K562 (cell line): Measurements from ENCODE around the gene CALML3. TPM values are rescaled to one million over a fixed set of nuclear protein-coding genes. Genes with fewer than 3 reads are reported as not detected.

Experiments used
- BACH1 ChIP-seq: fragments of 200-800 bp; sonication (Bioruptor generic); IDR thresholded peaks from 2 replicates; pipeline ENCODE4 v1.6.1; 2016; ENCODE audit warnings: missing genetic modification characterization, missing compliant biosample characterization
- CBX2 ChIP-seq: fragments of 200-600 bp; sonication (generic); IDR thresholded peaks from one replicate; pipeline ENCODE4 v1.6.1; 2012; ENCODE audit warnings: mild to moderate bottlenecking, low read length, inconsistent platforms; ENCODE audit not compliant: insufficient read depth, poor library complexity, severe bottlenecking
- FOSL1 ChIP-seq: fragments of 200-800 bp; sonication (Bioruptor generic); conservative IDR thresholded peaks from 2 replicates; pipeline ENCODE4 v1.6.1; 2016; ENCODE audit warnings: missing genetic modification characterization, missing compliant biosample characterization
- GABPB1 ChIP-seq: sonication (generic); formaldehyde crosslinking; IDR thresholded peaks from 2 replicates; pipeline ENCODE4 v1.8.0; 2022; ENCODE audit warnings: mild to moderate bottlenecking, missing genetic modification reagents
- GATAD2A ChIP-seq: fragments of 450-650 bp; IDR thresholded peaks from 2 replicates; pipeline ENCODE4 v1.6.1; 2017
- HNRNPK ChIP-seq: fragments of 200-400 bp; formaldehyde crosslinking; IDR thresholded peaks from one replicate; pipeline ENCODE4 v1.6.1; 2018; ENCODE audit warnings: mild to moderate bottlenecking, low read depth, low read length; ENCODE audit not compliant: poor library complexity, severe bottlenecking
- JUNB ChIP-seq: fragments of 450-650 bp; formaldehyde crosslinking; conservative IDR thresholded peaks from 2 replicates; pipeline ENCODE4 v1.4.0; 2020; ENCODE audit warnings: mild to moderate bottlenecking
- KAT2B ChIP-seq: IDR thresholded peaks from one replicate; pipeline ENCODE4 v1.6.1; 2012; ENCODE audit warnings: low read depth, mild to moderate bottlenecking, control low read depth, inconsistent platforms, low read length, moderate library complexity
- NR4A1 ChIP-seq, 2 experiments: fragments of 250-450 bp in 1 of 2; fragments of 450-650 bp in 1 of 2; sonication (Bioruptor Pico) in 1 of 2; IDR thresholded peaks; 2 replicates each; pipeline versions ENCODE4 v1.4.0 to v1.6.1; 2016 to 2020; ENCODE audit warnings: mild to moderate bottlenecking in 2 of 2, missing compliant biosample characterization in 1 of 2, missing genetic modification characterization in 1 of 2, moderate library complexity in 1 of 2
- NRF1 ChIP-seq, 2 experiments: fragments of 450-650 bp; IDR thresholded peaks in 1 of 2; conservative IDR thresholded peaks in 1 of 2; 2 replicates each; pipeline ENCODE4 v1.6.1; 2014; ENCODE audit warnings: mild to moderate bottlenecking in 2 of 2
- PCBP1 ChIP-seq: fragments of 200-400 bp; formaldehyde crosslinking; IDR thresholded peaks from 2 replicates; pipeline ENCODE4 v1.6.1; 2018; ENCODE audit warnings: mild to moderate bottlenecking, low read depth, low read length; ENCODE audit not compliant: poor library complexity, severe bottlenecking
- PTRF ChIP-seq: fragments of 450-650 bp; IDR thresholded peaks from 2 replicates; pipeline ENCODE4 v1.6.1; 2016; ENCODE audit warnings: mild to moderate bottlenecking, missing genetic modification characterization, missing compliant biosample characterization
- SMARCB1 ChIP-seq: IDR thresholded peaks from 2 replicates; pipeline ENCODE4 v1.6.1; 2011; ENCODE audit warnings: improper control_type of control experiment, low read depth; ENCODE audit not compliant: insufficient read length
- YBX1 ChIP-seq: fragments of 450-650 bp; IDR thresholded peaks from 2 replicates; pipeline ENCODE4 v1.7.1; 2016; ENCODE audit warnings: mild to moderate bottlenecking
- ZNF384 ChIP-seq: IDR thresholded peaks from 2 replicates; pipeline ENCODE4 v1.6.1; 2012; ENCODE audit warnings: low read depth, low read length, improper control_type of control experiment
- polyA plus RNA-seq, 8 experiments: library from polyadenylated mRNA; depleted of rRNA in 4 of 8; stranded (reverse) in 5 of 8; unstranded in 3 of 8; fragments of >200 nt; fragmentation: Nextera tagmentation in 2 of 8; fragmentation: Illumina TruSeq in 1 of 8; extraction: Ambion mirVana in 2 of 8; extraction: Trizol in 1 of 8; gene quantifications; 2 replicates each; pipeline versions ENCODE4 v1.2.1 to v1.2.3, GENCODE V29; 2011 to 2014; ENCODE audit warnings: inconsistent platforms in 1 of 8, missing spikeins in 1 of 8
- total RNA-seq, 7 experiments: library from RNA; depleted of rRNA in 6 of 7; stranded (reverse); fragments of >200 nt in 6 of 7; fragmentation: Illumina TruSeq in 2 of 7; extraction: Trizol in 2 of 7; gene quantifications; 2 replicates each; pipeline versions ENCODE4 v1.2.1 to v1.2.3, GENCODE V29; 2011 to 2021; ENCODE audit warnings: low replicate concordance in 1 of 7
- TF ChIP-seq, protein P1 (sequence below), 2 experiments: fragments of 200-800 bp in 1 of 2; sonication (Bioruptor generic) in 1 of 2; sonication (generic) in 1 of 2; formaldehyde crosslinking in 1 of 2; IDR thresholded peaks in 1 of 2; conservative IDR thresholded peaks in 1 of 2; 2 replicates each; pipeline versions ENCODE4 v1.5.0 to v1.6.1; 2016 to 2020; ENCODE audit warnings: missing compliant biosample characterization in 1 of 2, missing genetic modification characterization in 1 of 2, missing genetic modification reagents in 1 of 2
- TF ChIP-seq, protein P2 (sequence below): fragments of 450-650 bp; IDR thresholded peaks from 2 replicates; pipeline ENCODE4 v1.6.1; 2016; ENCODE audit warnings: low read depth

CALML3 gene
- total and polyA plus RNA-seq, 9 of the 15 experiments (the other 6 are each of a cell fraction or from before 2014, with no cell fraction given), result not detected

- no peak for TF ChIP-seq BACH1
- TF ChIP-seq HNRNPK, result no peak
- no peak for TF ChIP-seq JUNB
- peak; percentile 28; the same call in 1 of the 2 replicates for TF ChIP-seq FOSL1 (tag)
- TF ChIP-seq, protein P1, sequence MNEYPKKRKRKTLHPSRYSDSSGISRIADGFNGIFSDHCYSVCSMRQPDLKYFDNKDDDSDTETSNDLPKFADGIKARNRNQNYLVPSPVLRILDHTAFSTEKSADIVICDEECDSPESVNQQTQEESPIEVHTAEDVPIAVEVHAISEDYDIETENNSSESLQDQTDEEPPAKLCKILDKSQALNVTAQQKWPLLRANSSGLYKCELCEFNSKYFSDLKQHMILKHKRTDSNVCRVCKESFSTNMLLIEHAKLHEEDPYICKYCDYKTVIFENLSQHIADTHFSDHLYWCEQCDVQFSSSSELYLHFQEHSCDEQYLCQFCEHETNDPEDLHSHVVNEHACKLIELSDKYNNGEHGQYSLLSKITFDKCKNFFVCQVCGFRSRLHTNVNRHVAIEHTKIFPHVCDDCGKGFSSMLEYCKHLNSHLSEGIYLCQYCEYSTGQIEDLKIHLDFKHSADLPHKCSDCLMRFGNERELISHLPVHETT (CRISPR knock-in tag; conservative IDR thresholded peaks at IDR 0.05 in 1 of 2, IDR thresholded peaks at IDR 0.05 in 1 of 2), result no peak
- TF ChIP-seq SMARCB1, result no peak
- no peak for TF ChIP-seq KAT2B
- TF ChIP-seq PTRF, result no peak
- TF ChIP-seq GABPB1 (CRISPR knock-in tag), result no peak
- TF ChIP-seq ZNF384, result no peak
- TF ChIP-seq CBX2, result no peak
- TF ChIP-seq PCBP1, result no peak
- no peak for TF ChIP-seq NR4A1 (CRISPR knock-in tag; IDR thresholded peaks at IDR 0.05)
- TF ChIP-seq NR4A1 (tag; IDR thresholded peaks at IDR 0.05), result no peak
- TF ChIP-seq, protein P2, sequence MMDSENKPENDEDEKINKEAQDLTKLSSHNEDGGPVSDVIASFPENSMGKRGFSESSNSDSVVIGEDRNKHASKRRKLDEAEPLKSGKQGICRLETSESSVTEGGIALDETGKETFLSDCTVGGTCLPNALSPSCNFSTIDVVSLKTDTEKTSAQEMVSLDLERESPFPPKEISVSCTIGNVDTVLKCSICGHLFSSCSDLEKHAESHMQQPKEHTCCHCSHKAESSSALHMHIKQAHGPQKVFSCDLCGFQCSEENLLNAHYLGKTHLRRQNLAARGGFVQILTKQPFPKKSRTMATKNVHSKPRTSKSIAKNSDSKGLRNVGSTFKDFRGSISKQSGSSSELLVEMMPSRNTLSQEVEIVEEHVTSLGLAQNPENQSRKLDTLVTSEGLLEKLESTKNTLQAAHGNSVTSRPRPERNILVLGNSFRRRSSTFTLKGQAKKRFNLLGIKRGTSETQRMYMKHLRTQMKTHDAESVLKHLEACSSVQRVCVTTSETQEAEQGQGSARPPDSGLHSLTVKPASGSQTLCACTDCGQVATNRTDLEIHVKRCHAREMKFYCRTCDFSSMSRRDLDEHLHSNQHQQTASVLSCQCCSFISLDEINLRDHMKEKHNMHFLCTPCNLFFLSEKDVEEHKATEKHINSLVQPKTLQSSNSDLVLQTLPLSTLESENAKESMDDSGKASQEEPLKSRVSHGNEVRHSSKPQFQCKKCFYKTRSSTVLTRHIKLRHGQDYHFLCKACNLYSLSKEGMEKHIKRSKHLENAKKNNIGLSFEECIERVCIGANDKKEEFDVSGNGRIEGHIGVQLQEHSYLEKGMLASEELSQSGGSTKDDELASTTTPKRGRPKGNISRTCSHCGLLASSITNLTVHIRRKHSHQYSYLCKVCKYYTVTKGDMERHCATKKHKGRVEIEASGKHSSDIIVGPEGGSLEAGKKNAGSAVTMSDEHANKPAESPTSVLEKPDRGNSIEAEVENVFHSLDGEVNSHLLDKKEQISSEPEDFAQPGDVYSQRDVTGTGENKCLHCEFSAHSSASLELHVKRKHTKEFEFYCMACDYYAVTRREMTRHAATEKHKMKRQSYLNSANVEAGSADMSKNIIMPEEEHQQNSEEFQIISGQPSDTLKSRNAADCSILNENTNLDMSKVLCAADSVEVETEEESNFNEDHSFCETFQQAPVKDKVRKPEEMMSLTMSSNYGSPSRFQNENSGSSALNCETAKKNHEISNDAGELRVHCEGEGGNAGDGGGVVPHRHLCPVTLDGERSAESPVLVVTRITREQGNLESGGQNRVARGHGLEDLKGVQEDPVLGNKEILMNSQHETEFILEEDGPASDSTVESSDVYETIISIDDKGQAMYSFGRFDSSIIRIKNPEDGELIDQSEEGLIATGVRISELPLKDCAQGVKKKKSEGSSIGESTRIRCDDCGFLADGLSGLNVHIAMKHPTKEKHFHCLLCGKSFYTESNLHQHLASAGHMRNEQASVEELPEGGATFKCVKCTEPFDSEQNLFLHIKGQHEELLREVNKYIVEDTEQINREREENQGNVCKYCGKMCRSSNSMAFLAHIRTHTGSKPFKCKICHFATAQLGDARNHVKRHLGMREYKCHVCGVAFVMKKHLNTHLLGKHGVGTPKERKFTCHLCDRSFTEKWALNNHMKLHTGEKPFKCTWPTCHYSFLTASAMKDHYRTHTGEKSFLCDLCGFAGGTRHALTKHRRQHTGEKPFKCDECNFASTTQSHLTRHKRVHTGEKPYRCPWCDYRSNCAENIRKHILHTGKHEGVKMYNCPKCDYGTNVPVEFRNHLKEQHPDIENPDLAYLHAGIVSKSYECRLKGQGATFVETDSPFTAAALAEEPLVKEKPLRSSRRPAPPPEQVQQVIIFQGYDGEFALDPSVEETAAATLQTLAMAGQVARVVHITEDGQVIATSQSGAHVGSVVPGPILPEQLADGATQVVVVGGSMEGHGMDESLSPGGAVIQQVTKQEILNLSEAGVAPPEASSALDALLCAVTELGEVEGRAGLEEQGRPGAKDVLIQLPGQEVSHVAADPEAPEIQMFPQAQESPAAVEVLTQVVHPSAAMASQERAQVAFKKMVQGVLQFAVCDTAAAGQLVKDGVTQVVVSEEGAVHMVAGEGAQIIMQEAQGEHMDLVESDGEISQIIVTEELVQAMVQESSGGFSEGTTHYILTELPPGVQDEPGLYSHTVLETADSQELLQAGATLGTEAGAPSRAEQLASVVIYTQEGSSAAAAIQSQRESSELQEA, result no peak
- no peak for TF ChIP-seq YBX1
- TF ChIP-seq GATAD2A, result no peak
- TF ChIP-seq NRF1 (conservative IDR thresholded peaks at IDR 0.05 in 1 of 2, IDR thresholded peaks at IDR 0.05 in 1 of 2), result peak; percentile 31; a peak in 1 of 4 replicates
Observed at GRCh38 chr10:5477948-5478693, 46.6 kb upstream of the CALML3 start (continued).
